HG02588 (cell line): ENCODE results near the gene DEPDC1.
"Not testable (repeated sequence)": the region's sequence is repeated elsewhere in the genome, so short reads cannot be mapped to it uniquely, and the experiment has no call there.

Experiments used
- ATAC-seq: cut with Tn5 transposase; IDR thresholded peaks from one replicate; pipeline ENCODE4 v1.9.1; 2021; ENCODE audit warnings: mild to moderate bottlenecking, moderate library complexity; ENCODE audit not compliant: unreplicated experiment

DEPDC1 gene

DNA sequence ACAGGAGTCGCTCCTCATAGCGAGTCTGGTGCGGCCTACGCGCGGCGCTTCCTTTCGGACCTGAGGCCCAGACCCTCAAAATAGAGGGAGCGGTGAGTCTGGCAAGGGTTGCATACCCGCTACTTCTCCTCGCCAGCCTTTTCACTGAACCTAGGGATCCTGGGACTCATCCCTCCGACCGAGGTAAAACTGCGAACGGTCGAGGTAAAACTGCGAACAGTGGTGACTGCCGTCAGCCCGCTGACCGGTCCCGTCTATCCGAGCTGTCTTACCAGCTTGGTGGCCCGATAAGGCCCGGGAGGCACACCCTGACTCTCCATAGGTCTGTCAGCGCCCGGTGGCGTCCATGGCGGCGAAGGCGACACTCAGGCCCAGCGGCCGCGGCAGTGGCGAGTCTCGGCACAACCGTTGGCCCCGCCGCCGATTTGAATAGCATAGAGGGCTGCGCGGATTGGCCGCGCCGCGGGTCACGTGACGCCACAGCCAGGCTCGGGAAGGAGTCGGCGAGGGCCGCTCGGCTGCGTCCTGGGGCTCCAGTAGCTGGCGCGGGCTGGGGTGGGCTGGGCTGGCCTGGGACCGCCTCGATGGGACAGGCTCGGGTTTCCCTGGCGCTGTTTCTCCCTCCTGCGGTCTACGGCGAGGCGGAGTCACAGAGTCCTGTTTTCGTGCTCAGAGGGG, at the start of gene DEPDC1:
Gene DEPDC1, minus strand, starts transcription at position 403 of the 678 bp plus-strand sequence. Its CDS starts 83 bp downstream, at position 320.
- ATAC-seq, result peak; percentile 96

DNA sequence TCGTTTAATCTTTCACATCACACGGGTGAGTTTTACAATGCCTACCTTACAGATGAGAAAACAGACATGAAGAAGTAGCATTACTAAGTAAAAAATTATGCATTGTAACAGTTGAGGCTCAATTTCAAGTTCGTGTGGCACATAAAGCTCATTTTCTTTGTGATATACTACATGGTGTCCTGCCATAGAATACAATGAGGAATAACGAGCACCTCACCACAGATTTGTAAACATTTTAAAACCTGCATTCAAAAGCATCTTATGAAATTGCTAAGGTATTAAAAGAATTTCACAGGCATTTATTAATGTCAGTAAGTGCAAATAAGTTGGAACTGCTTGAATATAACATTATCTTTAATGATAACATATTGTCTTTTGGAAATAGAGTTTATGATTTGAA, 47.8 kb upstream of the DEPDC1 start:
- no peak for ATAC-seq

GRCh38 chr1:68542586-68542985, 45.7 kb upstream of the DEPDC1 start:
- ATAC-seq, result no peak

- no peak for ATAC-seq
Measured at GRCh38 chr1:68538941-68539340, 42.1 kb upstream of the DEPDC1 start.

GRCh38 chr1:68528243-68528642, 31.4 kb upstream of the DEPDC1 start:
- ATAC-seq, result no peak

DNA sequence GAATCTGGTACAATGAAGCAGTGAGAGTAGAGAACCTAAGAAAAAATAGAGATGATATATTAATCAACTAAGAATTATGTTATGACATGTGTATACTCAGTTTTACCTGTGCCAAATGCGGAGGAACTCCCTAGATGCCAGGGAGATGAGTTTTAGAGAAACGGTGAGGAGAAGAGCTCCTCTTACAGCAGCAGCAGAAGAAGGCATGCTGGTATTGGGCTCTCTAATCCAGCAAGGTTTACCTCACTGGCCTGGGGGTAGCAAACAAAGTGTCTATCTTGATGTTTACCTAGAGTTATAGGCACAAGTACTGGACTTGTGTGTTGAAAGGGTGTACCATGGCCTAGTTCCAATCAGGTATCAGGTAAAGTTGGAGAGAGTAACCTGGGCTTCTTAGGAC, 28.9 kb upstream of the DEPDC1 start:
- ATAC-seq, result no peak

- no peak for ATAC-seq
Measured at GRCh38 chr1:68521286-68521685, 24.4 kb upstream of the DEPDC1 start.

- no peak for ATAC-seq
Measured at GRCh38 chr1:68516066-68516465, 19.2 kb upstream of the DEPDC1 start.

DNA sequence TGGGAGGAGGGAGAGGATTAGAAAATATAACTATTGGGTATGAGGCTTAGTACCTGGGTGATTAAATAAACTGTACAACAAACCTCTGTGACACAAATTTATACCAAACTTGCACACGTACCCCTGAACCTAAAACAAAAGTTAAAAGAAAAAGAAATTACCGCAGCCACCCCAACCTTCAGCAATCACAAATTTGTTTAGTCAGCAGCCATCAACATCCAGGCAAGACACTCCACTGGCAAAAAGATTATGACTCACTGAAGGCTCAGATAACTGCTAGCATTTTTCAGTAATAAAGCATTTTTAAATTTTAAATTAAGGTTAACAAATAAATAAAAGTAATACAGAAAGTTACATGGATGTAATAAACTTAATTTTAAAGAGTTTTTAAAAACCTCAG, 14.4 kb upstream of the DEPDC1 start:
- no peak for ATAC-seq

GRCh38 chr1:68506386-68506785, 9.5 kb upstream of the DEPDC1 start:
- no peak for ATAC-seq

GRCh38 chr1:68503085-68503484, 6.2 kb upstream of the DEPDC1 start:
- no peak for ATAC-seq

DNA sequence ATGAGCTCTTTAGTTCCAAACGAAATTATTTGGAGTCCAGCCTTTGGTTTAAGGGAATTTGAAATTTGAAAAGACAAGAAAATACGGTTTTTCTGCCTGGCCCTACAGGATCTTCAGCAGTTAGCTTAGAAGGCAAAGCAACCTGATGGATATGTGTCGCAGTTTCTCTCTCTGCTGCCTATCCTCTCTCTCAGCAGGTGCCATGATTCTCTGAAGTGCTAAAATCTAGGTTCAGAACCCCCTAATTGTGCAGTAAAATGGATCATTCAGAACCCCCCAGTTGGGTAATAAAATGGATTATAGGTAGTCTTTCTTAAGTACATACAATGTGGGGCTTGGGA, 446 bp upstream of the DEPDC1 start:
- ATAC-seq, result peak; percentile 5

DNA sequence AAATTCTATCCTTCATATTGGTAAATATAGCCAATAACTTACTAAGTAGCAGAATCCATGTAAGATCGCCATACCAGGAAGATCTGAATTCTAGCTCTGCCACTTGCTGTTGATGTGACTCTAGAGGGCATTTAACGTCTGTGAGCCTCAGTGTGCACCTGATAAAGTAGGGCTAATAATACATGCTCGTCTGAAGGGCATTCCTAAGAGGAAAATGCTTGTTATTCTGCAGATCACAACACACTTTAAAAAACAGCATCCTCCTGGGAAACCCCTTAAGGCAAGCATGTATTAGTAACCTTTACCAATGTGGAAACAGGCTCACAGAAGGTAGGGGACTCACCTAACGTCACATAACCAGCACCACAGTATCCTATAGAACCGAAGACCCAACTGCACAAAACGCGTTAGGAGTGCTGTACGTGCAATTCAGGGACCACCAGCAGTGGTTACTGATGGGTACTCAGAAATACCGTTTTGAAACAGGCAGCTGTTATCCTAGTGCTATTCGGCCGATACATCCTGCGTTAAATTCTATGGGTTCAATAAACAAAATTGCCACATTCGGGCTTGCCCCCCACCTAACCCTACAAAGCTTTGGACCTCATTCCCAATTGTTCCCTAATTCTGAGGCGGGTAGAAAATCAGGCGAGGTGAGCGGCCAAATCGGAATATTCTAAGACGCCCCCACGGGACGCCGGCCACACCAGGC, 758 bp downstream of the DEPDC1 start:
- ATAC-seq, result peak; percentile 14

- no peak for ATAC-seq
Measured at GRCh38 chr1:68495532-68495931, 1.4 kb downstream of the DEPDC1 start.

GRCh38 chr1:68493193-68493592, 3.7 kb downstream of the DEPDC1 start:
- no peak for ATAC-seq

- ATAC-seq, result not testable (repeated sequence)
Measured at GRCh38 chr1:68492255-68492654, 4.6 kb downstream of the DEPDC1 start.

DNA sequence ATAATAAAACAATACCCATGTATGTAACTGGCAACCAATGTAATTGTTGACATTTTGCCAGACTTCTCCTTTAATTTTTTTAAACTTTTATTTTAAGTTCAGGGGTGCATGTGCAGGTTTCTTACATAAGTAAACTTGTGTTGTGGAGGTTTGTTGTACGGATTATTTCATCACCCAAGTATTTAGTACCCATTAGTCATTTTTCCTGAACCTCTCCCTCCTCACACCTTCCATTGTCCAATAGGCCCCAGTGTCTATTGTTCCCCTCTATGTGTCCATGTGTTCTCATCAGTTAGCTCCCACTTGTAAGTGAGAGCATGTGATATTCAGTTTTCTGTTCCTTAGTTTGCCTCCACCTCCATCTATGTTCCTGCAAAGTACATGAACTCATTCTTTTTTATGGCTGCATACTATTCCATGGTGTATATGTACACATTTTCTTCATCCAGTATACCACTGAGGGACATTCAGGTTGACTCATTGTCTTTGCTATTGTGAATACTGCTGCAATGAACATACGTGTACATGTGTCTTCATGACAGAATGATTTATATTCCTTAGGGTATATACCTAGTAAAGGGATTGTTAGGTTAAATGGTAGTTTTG, 6.7 kb downstream of the DEPDC1 start:
- ATAC-seq, result no peak

DNA sequence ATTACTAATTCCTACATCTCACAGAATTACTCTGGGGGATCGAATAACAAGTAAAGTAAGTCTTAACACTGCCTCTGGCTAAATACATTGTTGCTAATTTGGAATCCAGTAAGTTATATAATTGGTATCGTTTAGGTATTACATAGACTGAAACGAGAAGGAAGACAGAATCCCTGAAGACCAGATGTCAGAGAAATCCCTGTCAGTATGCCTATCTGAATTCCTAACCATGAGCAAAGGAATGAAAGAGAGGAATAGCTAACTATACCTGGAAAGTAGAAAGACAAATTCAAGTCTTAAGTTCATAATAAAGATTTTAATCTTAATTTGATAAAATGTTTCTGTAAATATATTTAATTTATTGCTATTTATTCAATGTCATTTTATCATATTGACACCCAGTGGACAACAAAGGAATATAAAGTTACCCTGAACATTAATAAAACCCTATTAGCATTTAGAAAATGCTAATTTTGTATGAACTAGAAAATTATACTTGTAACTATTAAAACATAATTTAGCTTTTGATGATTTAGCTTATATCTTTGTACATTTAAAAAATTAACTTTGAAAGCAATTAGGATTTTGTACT, 11.4 kb downstream of the DEPDC1 start:
- ATAC-seq, result no peak

GRCh38 chr1:68484618-68485017, 12.3 kb downstream of the DEPDC1 start:
- no peak for ATAC-seq

DNA sequence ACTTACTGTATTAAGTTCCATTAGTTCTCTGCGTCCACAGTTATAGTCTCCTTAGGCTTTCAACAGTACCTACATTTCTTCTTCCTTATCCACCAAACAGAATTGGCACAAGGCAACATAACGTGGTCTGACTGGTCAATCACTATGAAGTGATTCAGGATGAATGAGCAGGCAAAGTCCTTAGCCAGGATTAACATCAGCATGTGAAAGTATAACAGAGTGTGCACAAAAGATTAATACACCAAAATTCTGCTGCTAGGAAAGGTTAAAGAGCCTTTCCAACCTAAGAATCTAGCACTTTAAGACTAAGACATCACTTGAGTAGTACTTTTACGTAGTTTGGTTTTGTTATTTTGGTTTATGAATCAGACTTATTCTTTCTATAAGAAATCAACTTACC, 15.8 kb downstream of the DEPDC1 start:
- ATAC-seq, result no peak

- no peak for ATAC-seq
Measured at GRCh38 chr1:68479501-68479900, 17.4 kb downstream of the DEPDC1 start.

- no peak for ATAC-seq
Measured at GRCh38 chr1:68478662-68479061, 18.2 kb downstream of the DEPDC1 start.
